CMK (cell line): ENCODE measurements around the gene ARHGAP23.
"Not testable (repeated sequence)": the region's sequence is repeated elsewhere in the genome, so short reads cannot be mapped to it uniquely, and the experiment has no call there.

Experiments
- DNase-seq: peaks from one replicate; pipeline ENCODE4 v3.0.0-alpha.2; 2010; ENCODE audit warnings: low read depth

Gene ARHGAP23

DNA sequence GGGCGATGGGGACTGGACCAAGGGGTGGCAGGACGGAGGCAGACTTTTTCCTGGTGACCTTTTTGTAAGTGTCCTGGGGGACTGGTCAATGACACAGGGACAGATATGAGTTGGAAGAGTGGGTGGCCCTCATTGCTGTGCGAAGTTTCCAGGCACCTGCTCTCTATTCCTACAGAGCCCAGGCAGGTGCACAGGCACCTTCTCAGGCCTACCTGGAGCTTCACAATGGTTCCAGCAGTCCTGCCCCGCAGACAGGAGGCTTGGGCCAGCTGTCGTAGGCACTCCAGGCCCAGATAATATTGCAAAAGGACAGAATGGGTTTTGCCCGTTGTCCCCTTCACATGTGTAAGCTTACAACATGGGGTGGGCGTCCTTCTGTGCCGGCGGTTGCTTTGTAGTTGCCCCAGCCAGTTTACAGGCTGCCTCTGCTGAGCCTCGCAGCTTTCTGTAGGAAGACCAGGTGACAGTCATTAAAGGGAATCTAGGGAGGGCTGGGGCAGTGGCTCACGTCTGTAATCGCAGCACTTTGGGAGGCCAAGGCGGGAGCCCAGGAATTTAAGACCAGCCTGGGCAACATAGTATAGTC, 84.3 kb downstream of the ARHGAP23 start:
- no peak for DNase-seq

DNA sequence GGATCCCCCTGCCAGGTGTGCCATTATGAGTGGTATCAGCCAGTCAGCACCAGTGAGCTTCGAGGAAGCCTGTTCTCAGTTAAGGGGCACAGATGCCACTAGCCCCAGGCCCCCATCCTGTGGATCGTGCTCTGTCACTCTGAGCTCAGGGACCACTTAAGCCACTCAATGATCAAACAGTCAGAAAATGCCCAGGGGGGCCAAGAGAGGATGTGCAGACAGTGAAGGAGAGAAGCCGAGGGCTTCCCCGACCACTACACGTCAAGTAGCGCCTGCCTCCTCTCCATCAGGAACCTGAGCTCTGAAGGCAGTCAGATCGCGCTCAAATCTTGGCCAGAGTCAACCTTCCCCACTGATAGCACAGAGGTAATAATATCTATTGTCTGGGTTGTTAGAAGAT, 98.3 kb downstream of the ARHGAP23 start:
- not testable (repeated sequence) for DNase-seq

DNA sequence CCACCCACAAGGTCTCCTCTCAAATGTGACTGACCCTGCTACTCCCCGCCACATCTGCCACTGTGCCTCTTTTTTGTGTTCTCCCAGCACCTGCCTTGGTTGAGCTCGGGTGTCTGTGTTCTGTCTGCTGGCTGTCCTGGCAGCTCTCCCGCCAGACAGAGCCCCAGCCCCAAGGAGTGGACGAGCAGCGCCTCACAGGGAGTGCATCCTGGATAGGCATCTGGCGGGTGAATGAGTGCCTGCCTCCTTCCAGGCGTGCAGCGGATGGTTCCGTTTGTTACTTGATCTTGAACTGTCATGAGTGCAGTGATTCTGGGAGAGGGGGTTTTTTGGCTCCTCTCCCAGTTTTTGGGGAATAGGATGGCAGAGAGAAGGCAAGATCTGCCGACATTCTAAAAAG, 99.9 kb downstream of the ARHGAP23 start:
- DNase-seq: not testable (repeated sequence)

DNA sequence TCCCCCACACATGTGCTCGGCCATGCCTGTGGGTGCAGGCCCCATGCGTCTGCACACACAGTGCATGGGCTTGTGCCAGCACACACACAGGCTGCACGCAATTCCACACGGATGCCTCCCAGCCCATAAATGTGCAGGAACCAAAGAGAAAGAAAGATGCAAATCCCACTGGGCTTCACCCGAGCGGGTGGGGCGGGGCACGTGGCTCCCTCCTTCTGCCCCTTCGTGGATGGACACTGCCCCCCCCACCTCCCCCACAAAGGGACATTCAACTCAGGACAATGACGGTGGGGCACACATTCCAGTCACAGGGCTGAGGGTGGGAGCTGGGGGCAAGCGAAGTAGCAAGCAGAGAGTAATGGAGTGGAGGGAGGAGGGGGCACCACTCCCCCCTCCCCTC, 102.6 kb downstream of the ARHGAP23 start:
- not testable (repeated sequence) for DNase-seq

DNA sequence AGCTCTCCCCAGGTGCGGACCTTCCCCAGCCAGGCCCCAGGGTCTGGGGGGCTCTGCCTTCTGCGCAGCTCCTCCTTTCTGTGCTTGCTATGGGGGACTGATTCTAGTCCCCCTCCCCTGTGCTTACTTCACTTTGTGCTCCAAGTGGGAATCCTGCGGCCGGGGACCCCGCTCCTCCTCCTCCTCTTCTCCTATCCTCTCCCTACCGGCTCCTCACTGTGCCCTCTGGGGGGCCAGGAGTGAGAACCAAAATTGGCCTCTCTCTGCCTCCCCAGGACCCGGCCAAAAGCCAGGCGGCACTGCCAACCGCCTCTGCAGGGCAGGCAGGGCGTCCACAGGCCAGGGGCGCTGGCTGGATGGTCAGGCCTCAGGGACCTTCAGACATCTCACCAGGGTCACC, 103.5 kb downstream of the ARHGAP23 start:
- DNase-seq: not testable (repeated sequence)

DNA sequence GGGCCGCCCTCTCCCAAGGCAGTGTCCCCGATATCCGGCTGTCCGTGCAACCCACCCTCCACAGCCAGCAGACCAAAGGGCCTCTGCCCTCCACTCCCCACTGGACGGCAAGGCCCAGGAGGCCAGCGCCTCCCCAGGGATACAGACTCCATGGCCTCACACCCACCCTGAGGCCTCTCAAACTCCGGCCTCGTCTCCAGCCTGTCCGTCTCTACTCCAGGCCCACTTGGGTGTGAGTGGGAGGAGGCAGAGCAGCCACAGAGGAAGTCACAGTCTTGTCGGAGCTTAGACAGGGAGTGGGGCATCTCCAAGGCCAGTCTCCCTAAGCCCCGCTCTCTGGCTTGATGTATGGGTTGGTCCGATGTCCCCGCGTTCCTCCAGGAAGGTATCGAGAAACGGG, 104.2 kb downstream of the ARHGAP23 start:
- no peak for DNase-seq

DNA sequence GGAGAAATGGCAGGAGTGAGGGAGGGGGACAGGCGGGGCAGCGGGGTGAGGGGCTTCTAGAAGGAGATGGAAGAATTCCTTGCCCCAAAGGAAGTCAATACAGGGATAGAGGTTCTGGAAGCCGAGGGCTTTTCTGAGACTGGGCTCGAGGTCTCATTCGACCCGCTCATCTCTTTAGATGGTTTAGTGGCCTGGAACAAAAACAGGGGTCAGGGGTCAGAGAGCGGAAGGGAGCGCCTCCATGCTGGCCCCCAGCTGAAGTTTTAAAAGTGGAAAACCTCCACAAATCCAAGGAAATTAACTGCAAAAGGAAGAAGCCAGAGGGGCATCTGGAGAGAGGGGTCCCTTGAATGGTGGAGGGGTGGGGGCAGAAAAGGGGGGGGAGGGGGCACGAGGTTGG, 105.0 kb downstream of the ARHGAP23 start:
- no peak for DNase-seq

DNA sequence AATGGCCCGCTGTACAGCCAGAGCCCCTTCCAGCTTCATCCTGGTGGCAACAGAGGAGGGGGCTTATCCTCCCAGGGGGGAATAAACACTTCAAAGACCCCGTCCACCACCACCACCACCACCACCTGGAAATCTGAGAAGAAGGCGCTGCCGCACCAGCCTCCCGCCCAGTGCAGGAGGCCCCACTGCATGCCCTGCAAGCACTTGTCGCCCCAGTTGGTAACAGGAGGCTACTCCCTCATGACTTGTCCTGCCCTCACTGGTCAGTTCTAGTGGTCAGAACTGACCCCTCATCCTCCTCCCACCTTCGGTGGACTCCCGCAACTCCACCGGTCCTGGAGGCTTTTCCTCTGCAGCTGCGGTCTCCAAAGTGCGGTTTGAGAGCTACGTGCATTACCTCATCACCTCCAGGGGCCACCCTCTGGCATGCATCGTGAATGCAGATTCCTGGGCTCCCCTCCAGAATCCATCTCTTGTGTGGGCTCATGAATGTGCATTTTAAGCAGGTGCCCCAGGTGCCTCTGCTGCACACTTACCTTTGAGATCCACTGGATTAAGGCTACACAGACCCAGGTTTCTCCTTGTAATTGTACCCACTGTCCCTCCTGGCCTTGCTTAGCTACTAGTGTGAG, 105.7 kb downstream of the ARHGAP23 start:
- DNase-seq: no peak

DNA sequence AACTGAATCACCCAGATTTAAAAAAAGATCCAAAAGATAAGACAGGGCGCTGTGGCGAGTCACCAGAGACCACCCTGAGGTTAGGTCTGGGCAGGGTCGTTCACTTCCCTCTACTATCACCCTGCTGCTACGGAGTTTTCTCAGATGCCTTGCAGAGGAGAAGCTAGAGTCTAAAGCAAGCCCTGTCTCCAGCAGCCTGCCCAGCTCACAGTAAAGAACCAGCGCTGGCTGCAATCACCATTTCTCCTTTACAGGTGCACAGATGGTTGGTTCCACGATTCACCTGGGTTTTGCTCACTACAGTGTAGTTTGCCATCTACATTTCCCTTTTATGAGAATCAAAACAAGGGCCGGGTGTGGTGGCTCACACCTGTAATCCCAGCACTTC, 106.2 kb downstream of the ARHGAP23 start:
- DNase-seq: no peak

DNA sequence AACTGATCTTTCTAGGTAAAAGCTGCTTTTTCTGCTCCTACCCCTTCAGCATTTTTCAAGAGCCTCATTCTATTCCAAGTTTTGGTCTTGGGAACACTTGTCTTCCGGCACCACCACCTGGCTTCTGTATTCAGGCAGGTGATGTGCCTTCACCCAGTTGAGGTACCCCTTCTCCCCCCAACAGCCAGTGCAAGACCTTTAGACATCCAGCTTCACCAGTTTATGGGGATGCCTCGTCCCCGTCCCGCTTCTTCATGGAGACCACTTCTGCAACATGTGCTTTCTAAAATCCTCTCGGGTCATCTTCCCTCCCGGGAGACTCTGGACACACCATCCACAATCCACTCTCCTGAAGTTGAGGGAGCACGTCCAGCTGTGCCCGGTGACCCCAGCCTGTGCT, 107.6 kb downstream of the ARHGAP23 start:
- DNase-seq: no peak

DNA sequence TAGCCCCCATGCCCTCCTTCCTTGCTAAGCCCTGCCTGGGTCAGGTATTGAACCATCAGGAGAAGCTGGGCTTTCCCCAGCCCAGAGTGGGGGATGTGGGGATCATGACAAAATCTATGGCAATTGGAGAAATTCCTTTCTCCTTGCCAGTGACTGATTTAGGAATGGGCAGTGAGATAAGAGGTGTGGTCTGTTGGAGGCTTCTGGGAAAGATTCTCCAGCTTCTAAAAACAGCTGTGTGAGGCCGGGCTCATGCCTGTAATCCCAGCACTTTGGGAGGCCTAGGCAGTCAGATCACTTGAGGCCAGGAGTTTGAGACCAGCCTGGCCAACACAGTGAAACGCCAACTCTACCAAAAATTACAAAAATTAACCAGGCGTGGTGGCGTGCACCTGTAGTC, 108.4 kb downstream of the ARHGAP23 start:
- DNase-seq: no peak

DNA sequence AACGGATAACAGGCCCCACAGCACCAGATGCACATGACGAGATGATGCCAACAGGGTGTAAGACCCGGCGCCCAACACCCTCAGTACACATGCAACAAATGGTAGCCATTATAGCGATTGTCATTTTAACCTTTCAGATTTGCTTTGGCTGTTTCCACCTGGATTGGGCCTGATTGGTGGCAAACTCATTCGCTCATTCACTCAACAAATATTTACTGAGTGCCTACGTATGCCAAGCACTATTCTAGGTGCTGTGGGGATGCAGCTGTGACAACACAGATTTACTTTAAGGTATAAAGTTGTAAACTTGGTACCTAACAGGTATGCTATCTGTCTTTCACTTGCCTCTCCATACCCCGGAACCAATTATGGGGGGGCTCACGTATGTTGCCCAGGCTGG, 110.6 kb downstream of the ARHGAP23 start:
- no peak for DNase-seq

DNA sequence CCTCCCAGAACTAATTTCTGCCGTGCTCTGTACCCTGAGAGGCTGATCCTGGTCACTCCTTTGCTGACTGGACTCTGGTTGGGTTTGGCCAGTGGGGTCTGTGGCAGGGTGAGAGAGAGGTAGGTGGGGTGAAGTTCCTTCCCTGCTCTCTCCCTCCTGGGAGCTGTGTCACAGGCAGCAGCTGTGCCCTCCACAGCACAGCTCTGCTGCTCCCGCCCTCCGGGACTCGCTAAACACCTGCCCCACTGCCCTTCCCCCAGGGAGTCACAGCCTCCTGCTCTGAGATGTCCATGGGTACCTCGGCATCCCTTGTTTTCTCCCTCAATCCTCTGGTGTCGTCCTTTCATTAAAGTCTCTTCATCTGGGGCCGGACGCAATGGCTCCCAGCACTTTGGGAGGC, 111.1 kb downstream of the ARHGAP23 start:
- DNase-seq: no peak

DNA sequence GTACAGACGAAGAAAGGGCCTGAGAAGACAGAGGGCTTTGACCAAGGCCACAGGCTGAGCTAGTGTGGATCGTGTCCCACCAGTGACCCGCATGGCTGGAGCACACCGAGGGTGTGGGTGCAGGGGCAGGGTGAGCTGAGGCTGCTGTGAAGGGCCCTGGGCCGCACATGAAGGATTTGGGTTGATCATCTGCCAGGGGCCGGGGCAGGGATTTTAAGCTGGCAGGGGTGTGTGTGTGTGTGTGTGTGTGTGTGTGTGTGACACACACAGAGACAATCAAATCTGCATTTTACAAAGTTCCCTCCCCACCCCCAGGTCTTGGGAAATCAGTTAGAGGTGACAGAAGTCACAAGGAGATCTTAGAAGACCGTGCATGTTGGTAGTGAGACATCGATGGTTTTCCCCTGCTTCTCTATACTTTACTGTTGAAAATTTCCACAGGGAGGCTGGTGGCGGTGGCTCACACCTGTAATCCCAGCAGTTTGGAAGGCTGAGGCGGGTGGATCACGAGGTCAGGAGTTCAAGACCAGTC, 112.3 kb downstream of the ARHGAP23 start:
- DNase-seq: no peak

DNA sequence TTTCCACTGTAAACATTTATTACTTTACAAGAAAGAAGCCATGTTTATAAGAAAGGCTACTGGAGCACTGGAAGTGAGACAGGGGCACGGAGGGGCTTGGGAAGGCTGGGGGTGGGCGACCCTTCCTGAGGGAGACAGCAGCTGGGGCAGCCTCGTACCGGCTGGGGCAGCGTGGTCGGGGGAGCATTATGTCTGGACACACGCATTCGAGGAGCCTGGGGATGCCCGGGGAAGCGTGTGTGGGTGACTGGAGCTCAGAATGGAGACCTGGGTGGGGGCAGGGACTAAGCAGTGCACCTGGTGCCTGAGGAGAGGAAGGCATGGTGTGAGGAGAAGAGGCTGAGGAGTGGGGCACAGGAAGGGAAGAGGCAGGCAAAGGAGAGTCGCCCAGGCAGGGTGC, 113.0 kb downstream of the ARHGAP23 start:
- no peak for DNase-seq

DNA sequence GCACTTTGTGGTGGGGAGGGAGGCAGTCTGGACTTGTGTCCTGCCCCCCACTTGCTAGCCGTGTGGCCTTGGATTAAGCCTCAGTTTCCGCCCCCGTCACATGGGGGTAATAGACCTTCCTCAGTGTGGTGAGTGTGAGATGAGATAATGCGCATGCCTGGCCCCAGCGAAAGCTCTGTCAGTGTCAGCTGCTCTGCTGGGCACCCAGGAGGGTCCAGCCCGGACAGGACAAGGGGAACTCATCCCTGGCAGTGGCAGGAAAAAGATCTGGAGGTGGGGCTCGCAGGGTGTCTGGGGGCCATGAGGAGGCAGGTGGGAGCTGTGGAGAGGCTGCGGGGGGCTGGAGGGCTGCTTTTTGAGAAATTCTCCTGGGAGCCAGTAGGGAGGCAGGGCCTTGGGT, 114.0 kb downstream of the ARHGAP23 start:
- DNase-seq: no peak

DNA sequence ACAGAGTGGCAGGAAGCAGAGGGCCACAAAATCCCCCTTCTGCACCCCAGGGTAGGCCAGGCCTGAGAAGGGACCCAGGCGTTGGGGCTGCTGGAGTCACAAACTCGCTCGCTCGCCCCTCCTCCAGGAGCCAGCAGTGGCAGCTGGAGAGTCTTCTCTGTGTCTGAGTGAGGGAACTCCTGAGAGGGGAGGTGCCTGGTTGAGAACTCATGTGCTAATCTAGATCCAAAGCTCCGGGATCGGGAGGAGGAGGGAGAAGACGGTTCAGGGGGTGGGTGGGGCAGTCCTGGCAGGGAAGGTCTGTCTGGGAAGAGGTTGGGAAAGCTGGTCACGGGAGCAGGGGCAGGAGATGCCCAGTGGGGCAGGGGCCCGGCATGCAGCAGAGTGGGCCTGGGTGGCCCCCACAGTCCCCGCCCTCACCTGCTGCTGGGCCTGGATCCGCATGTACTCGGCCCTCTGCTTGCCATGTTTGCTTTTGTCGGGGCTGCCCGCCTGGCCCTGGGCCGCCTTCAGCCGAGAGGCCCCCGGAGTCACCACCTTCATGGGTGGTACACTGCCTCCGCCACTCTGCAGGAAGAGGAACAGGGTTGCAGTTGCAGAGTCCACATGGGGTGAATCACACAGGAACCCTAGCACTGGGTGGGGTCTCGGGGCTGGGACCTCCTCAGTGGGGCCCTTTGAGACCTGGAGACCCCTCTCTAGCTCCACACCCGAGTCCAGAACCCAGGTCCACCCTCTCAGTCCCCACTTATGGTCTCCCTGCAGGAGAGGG, 115.3 kb downstream of the ARHGAP23 start:
- DNase-seq: no peak

DNA sequence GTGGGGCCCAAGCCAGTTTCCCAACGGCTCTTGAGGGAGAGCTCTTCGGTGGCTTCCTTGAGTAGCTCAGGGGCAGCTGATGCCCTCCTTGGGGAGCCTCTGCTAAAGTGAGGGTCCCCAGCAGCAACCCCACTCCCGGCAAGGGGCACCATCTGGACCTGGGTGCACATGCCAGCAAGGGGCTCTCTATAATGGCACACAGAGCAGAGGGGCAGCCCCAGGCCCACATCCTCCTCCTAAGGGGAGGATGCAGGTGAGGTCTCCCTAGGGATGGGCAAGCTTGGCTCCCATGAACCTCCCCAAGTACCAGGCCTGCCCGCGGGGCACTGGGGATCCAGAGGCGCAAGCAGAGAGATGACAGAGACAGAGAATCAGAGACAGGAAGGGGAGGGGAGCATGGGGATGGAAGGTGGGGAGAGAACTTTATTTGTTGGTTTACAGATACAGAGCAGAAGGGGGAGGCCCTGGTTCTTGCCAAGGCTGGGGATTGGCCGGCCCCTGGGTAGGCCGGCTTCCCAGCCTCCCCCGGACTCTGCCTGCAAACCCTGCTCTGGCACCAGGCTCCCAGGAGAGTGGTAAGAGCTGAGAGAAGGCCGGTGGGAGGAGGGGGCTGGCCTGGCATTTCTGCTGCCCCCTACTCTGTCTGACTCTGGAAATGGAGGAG, 116.0 kb downstream of the ARHGAP23 start:
- DNase-seq: no peak

DNA sequence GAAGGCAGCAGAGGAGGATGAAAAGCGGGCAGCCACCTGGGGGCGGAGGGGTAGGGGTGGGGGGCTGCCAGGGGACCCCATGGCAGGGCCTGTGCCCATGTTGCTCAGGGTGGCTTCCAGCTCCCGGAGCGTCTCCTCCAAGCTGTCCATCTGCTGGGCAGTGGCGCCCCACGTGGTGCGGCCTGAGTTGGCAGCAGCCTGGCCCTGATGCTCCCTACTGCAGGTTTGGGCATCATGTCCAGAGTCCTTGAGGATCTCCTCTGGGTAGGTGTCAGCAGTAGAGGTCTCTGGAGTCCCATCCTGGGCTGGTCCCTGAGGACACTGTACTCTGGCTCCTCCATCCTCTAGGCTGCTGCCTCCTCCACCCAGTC, 116.6 kb downstream of the ARHGAP23 start:
- DNase-seq: no peak

DNA sequence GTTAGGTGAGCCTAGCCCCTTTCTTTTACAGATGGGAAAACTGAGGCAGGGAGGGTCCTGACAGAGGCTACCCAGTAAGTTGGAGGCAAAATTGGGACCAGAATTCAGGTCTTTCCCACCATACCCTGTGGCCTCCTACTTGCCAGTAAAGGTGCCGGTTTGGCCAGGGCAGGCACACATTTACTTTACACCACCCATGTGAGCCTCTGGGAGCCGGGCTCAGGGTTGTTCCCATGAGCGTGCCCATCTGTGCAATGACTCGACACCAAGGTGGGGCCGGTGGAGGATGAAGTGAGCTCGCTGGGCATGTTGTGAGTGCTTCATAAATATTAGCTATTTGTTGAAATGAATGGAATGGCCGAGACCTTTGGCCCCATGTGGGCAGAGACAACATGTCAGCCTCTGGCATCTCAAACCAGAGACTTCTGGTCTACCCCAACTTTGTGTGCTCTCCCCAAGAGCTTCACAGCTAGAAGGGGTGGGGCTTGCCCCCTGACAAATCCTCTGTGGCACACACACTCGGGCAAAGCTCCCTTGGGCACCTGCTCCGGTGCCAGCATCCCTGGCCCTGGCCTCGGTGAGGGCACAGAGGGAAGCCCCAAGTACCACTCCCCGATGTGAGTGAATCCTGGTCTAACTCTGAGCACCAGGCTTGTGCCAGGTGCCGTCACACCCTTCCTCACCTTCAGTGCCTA, 117.4 kb downstream of the ARHGAP23 start:
- DNase-seq: no peak

DNA sequence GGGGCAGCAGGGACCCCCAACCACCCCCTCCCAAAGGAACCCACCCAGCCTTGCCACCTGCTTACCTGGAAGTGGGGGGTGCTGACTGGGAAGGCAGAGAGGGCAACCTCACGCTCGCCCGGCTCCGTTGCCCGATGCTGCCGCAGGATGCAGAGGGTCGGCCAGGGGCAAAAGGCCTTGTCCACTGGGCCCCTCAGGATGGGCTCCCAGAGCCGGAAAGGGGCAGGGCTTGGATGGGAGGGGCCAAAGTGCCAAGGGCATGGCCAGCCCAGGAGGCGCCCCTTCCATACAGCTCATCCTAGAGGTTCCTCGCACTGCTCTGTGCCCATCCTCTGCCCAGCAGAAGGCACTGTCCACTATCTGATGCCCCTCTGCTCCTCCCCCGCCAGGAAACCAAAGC, 118.1 kb downstream of the ARHGAP23 start:
- no peak for DNase-seq

DNA sequence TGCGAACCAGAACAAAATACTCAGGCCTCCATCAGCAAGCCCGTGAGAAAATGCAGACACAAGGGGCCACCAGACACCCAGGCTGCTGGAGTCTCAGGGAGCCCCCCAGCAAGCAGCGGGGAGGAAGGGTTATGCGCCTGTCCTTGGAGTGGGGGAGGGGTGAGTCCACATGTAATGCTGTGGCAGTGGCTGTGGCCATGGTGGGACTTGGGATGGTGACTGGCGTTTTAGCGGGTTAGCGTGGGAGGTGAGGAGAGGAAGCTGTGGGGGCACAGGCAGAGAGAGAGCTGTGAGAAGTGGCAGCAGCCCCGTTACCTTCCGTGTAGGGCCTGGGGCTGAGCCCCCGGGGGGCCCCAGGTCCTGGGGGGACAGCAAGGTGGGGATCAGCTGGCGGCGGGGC, 119.2 kb downstream of the ARHGAP23 start:
- DNase-seq: no peak
